Measurements from ENCODE around the gene CYP24A1.

The CYP24A1 gene

GRCh38 chr20:54173653-54174456, at the start of gene CYP24A1:
Gene CYP24A1, minus strand, starts transcription at chr20:54173986. Its CDS starts 407 bp downstream, at chr20:54173579.
- DNase-seq (ENCODE audit: extremely low read depth in 1 of 2, low read depth in 1 of 2) = no peak

- no peak for DNase-seq (ENCODE audit: extremely low read depth in 1 of 2, low read depth in 1 of 2)
Measured at GRCh38 chr20:54223285-54223684, 49.5 kb upstream of the CYP24A1 start.

- DNase-seq (ENCODE audit: extremely low read depth in 1 of 2, low read depth in 1 of 2) = no peak
Measured at GRCh38 chr20:54221996-54222890, 48.5 kb upstream of the CYP24A1 start.

- DNase-seq (ENCODE audit: extremely low read depth in 1 of 2, low read depth in 1 of 2) = no peak
Measured at GRCh38 chr20:54221353-54221752, 47.6 kb upstream of the CYP24A1 start.

GRCh38 chr20:54220722-54221121, 46.9 kb upstream of the CYP24A1 start:
- DNase-seq (ENCODE audit: extremely low read depth in 1 of 2, low read depth in 1 of 2) = no peak

- DNase-seq (ENCODE audit: extremely low read depth in 1 of 2, low read depth in 1 of 2) = no peak
Measured at GRCh38 chr20:54219751-54220426, 46.1 kb upstream of the CYP24A1 start.

GRCh38 chr20:54218470-54218869, 44.7 kb upstream of the CYP24A1 start:
- DNase-seq (ENCODE audit: extremely low read depth in 1 of 2, low read depth in 1 of 2) = no peak

GRCh38 chr20:54217762-54218161, 44.0 kb upstream of the CYP24A1 start:
- no peak for DNase-seq (ENCODE audit: extremely low read depth in 1 of 2, low read depth in 1 of 2)

- DNase-seq (ENCODE audit: extremely low read depth in 1 of 2, low read depth in 1 of 2) = no peak
Measured at GRCh38 chr20:54215157-54215789, 41.5 kb upstream of the CYP24A1 start.

GRCh38 chr20:54214566-54214965, 40.8 kb upstream of the CYP24A1 start:
- DNase-seq (ENCODE audit: extremely low read depth in 1 of 2, low read depth in 1 of 2) = no peak

GRCh38 chr20:54212871-54213270, 39.1 kb upstream of the CYP24A1 start:
- DNase-seq (ENCODE audit: extremely low read depth in 1 of 2, low read depth in 1 of 2) = no peak

- DNase-seq (ENCODE audit: extremely low read depth in 1 of 2, low read depth in 1 of 2) = no peak
Measured at GRCh38 chr20:54212226-54212625, 38.4 kb upstream of the CYP24A1 start.

GRCh38 chr20:54209216-54209813, 35.5 kb upstream of the CYP24A1 start:
- no peak for DNase-seq (ENCODE audit: extremely low read depth in 1 of 2, low read depth in 1 of 2)

- DNase-seq (ENCODE audit: extremely low read depth in 1 of 2, low read depth in 1 of 2) = no peak
Measured at GRCh38 chr20:54208548-54209176, 34.9 kb upstream of the CYP24A1 start.

GRCh38 chr20:54207743-54208547, 34.2 kb upstream of the CYP24A1 start, which contains the start of gene PFDN4:
Gene PFDN4, plus strand, starts transcription at chr20:54208087. Its CDS starts 14 bp downstream, at chr20:54208101.
- peak; percentile 41 to 59 for DNase-seq (ENCODE audit: extremely low read depth in 1 of 2, low read depth in 1 of 2)

- DNase-seq (ENCODE audit: extremely low read depth in 1 of 2, low read depth in 1 of 2) = no peak
Measured at GRCh38 chr20:54207053-54207742, 33.4 kb upstream of the CYP24A1 start.

GRCh38 chr20:54205450-54205849, 31.7 kb upstream of the CYP24A1 start:
- DNase-seq (ENCODE audit: extremely low read depth in 1 of 2, low read depth in 1 of 2) = no peak

- DNase-seq (ENCODE audit: extremely low read depth in 1 of 2, low read depth in 1 of 2) = no peak
Measured at GRCh38 chr20:54204481-54204880, 30.7 kb upstream of the CYP24A1 start.

All from activated CD8-positive, alpha-beta memory T cell treated with anti-CD3 and anti-CD28 coated beads for 1 hour (primary cell).